SK-N-SH (cell line): Measurements from ENCODE around the gene CSTB. TPM values are rescaled to one million over a fixed set of nuclear protein-coding genes. Genes with fewer than 3 reads are reported as not detected.

ENCODE experiments used
- CTCF ChIA-PET: fragments of 300-600, 350-600 bp; formaldehyde crosslinking; extraction: SDS; loops from one replicate; lab custom pipeline; 2021; lab: Yijun Ruan, JAX
- POLR2A ChIA-PET: fragments of 350-600 bp; sonication (Branson Sonifier 250); formaldehyde crosslinking; extraction: SDS; loops from one replicate; lab custom pipeline; 2020; ENCODE audit warnings: antibody characterized with exemption, inconsistent platforms; lab: Yijun Ruan, JAX
- DNase-seq: peaks from one replicate; pipeline ENCODE4 v3.0.0; 2012
- H2AFZ ChIP-seq: fragments of 200-600 bp; sonication (generic); 2 replicates; pipeline ENCODE4 v1.8.1; 2016; ENCODE audit warnings: antibody characterized with exemption, mild to moderate bottlenecking, low read depth
- H3F3A ChIP-seq: fragments of 200-600 bp; sonication (generic); replicated peaks from 2 replicates; pipeline ENCODE3; 2016; ENCODE audit warnings: antibody characterized with exemption, mild to moderate bottlenecking; ENCODE audit not compliant: insufficient read depth
- H3K27ac ChIP-seq, 2 experiments: fragments of 200-500 bp in 1 of 2; fragments of 200-600 bp in 1 of 2; sonication (Bioruptor generic) in 1 of 2; sonication (generic), shearing (Covaris generic) in 1 of 2; 2 replicates each; pipeline versions ENCODE4 v1.5.1 to v1.6.1; 2014 to 2016; ENCODE audit warnings: low read depth in 2 of 2, inconsistent platforms in 1 of 2, low read length in 1 of 2, mild to moderate bottlenecking in 1 of 2, mixed read lengths in 1 of 2
- H3K27me3 ChIP-seq: fragments of 200-600 bp; sonication (generic), shearing (Covaris generic); 2 replicates; pipeline ENCODE4 v1.6.1; 2016; ENCODE audit warnings: mixed run types; ENCODE audit not compliant: insufficient read depth
- H3K36me3 ChIP-seq, 2 experiments: fragments of 200-500 bp in 1 of 2; fragments of 200-600 bp in 1 of 2; sonication (Bioruptor generic) in 1 of 2; sonication (generic) in 1 of 2; replicated peaks in 1 of 2; 2 replicates each; pipeline versions ENCODE3 to v1.5.1; 2014 to 2016; ENCODE audit warnings: low read length in 1 of 2, mild to moderate bottlenecking in 1 of 2; ENCODE audit not compliant: insufficient read depth in 2 of 2, control insufficient read depth in 1 of 2
- H3K4me1 ChIP-seq, 2 experiments: fragments of 200-500 bp in 1 of 2; fragments of 200-600 bp in 1 of 2; sonication (Bioruptor generic) in 1 of 2; sonication (generic), shearing (Covaris generic) in 1 of 2; 2 replicates each; pipeline versions ENCODE4 v1.5.1 to v1.6.1; 2014 to 2016; ENCODE audit warnings: low read depth in 1 of 2, low read length in 1 of 2, mixed run types in 1 of 2; ENCODE audit not compliant: insufficient read depth in 2 of 2, control insufficient read depth in 1 of 2
- H3K4me2 ChIP-seq: fragments of 200-600 bp; sonication (generic), shearing (Covaris generic); 2 replicates; pipeline ENCODE4 v1.6.1; 2017; ENCODE audit warnings: mixed run types
- H3K4me3 ChIP-seq, 2 experiments: fragments of 200-500 bp in 1 of 2; fragments of 200-600 bp in 1 of 2; sonication (Bioruptor generic) in 1 of 2; sonication (generic), shearing (Covaris generic) in 1 of 2; 2 replicates each; pipeline versions ENCODE4 v1.5.1 to v1.8.1; 2014 to 2016; ENCODE audit warnings: low read depth in 2 of 2, inconsistent platforms in 1 of 2, low read length in 1 of 2, mild to moderate bottlenecking in 1 of 2, mixed read lengths in 1 of 2, moderate library complexity in 1 of 2
- H3K79me2 ChIP-seq: fragments of 200-600 bp; sonication (generic); 2 replicates; pipeline ENCODE4 v1.8.1; 2017; ENCODE audit warnings: mild to moderate bottlenecking; ENCODE audit not compliant: insufficient read depth
- H3K9ac ChIP-seq: fragments of 200-600 bp; sonication (generic); 2 replicates; pipeline ENCODE4 v1.6.1; 2017; ENCODE audit warnings: mixed run types
- H3K9me2 ChIP-seq: fragments of 200-600 bp; sonication (generic); 2 replicates; pipeline ENCODE4 v1.6.1; 2017; ENCODE audit warnings: mixed run types
- H3K9me3 ChIP-seq: fragments of 200-600 bp; sonication (generic); 2 replicates; pipeline ENCODE4 v1.6.1; 2017; ENCODE audit warnings: mixed run types, mild to moderate bottlenecking, moderate library complexity
- H4K20me1 ChIP-seq: fragments of 200-600 bp; sonication (generic); 2 replicates; pipeline ENCODE4 v1.6.1; 2017; ENCODE audit warnings: mild to moderate bottlenecking, mixed run types; ENCODE audit not compliant: insufficient read depth
- CHD2 ChIP-seq: fragments of 150-350 bp; IDR thresholded peaks from 2 replicates; pipeline ENCODE4 v1.6.1; 2018; ENCODE audit warnings: low read length; ENCODE audit not compliant: partially characterized antibody
- CTCF ChIP-seq: fragments of 200-600 bp; sonication (generic); IDR thresholded peaks from 2 replicates; pipeline ENCODE4 v1.6.1; 2017; ENCODE audit warnings: antibody characterized with exemption, mild to moderate bottlenecking, moderate library complexity
- EZH2phosphoT487 ChIP-seq: fragments of 200-600 bp; sonication (generic); IDR thresholded peaks from 2 replicates; pipeline ENCODE4 v1.6.1; 2017; ENCODE audit warnings: low read depth, mixed run types, mild to moderate bottlenecking, antibody characterized with exemption, moderate library complexity, borderline replicate concordance
- FOXJ3 ChIP-seq: sonication (generic); formaldehyde crosslinking; IDR thresholded peaks from 2 replicates; pipeline ENCODE4 v1.5.1; 2020; ENCODE audit warnings: mild to moderate bottlenecking, missing genetic modification reagents
- FOXM1 ChIP-seq: IDR thresholded peaks from 2 replicates; pipeline ENCODE4 v1.4.0; 2012; ENCODE audit warnings: low read depth, mild to moderate bottlenecking
- JUND ChIP-seq: IDR thresholded peaks from 2 replicates; pipeline ENCODE4 v1.4.0; 2012
- NRF1 ChIP-seq: IDR thresholded peaks from 2 replicates; pipeline ENCODE4 v1.6.1; 2012; ENCODE audit warnings: low read depth, mild to moderate bottlenecking, low read length
- POLR2AphosphoS5 ChIP-seq: IDR thresholded peaks from 2 replicates; pipeline ENCODE4 v1.6.1; 2012; ENCODE audit warnings: low read depth, low read length
- RAD21 ChIP-seq: IDR thresholded peaks from 2 replicates; pipeline ENCODE4 v1.6.1; 2012; ENCODE audit warnings: mild to moderate bottlenecking, low read length
- REST ChIP-seq: IDR thresholded peaks from 2 replicates; pipeline ENCODE4 v1.6.1; 2012; ENCODE audit warnings: mild to moderate bottlenecking, low read depth, low read length, moderate library complexity
- TAF1 ChIP-seq: IDR thresholded peaks from 2 replicates; pipeline ENCODE4 v1.6.1; 2012; ENCODE audit warnings: low read depth, mild to moderate bottlenecking, low read length, moderate library complexity, borderline replicate concordance
- TEAD4 ChIP-seq: IDR thresholded peaks from 2 replicates; pipeline ENCODE4 v1.4.0; 2012; ENCODE audit warnings: mild to moderate bottlenecking, borderline replicate concordance; ENCODE audit not compliant: insufficient read depth
- WGBS: methylation state at CpG from one replicate; pipeline ENCODE4 v1.1.6; 2017; ENCODE audit warnings: low lambda C conversion rate; 5-methylcytosine and 5-hydroxymethylcytosine counted together
- polyA plus RNA-seq, 3 experiments: library from polyadenylated mRNA; depleted of rRNA; stranded (reverse); fragments of >200 nt; gene quantifications; 2 replicates each; pipeline ENCODE4 v1.2.3, GENCODE V29; 2012
- TF ChIP-seq, protein P1 (sequence below): IDR thresholded peaks from 2 replicates; pipeline ENCODE4 v1.4.0; 2012; ENCODE audit warnings: low read depth

The CSTB gene
- polyA plus RNA-seq, 1 of the 3 experiments (the other 2 are of a cell fraction) = 101 TPM

DNA sequence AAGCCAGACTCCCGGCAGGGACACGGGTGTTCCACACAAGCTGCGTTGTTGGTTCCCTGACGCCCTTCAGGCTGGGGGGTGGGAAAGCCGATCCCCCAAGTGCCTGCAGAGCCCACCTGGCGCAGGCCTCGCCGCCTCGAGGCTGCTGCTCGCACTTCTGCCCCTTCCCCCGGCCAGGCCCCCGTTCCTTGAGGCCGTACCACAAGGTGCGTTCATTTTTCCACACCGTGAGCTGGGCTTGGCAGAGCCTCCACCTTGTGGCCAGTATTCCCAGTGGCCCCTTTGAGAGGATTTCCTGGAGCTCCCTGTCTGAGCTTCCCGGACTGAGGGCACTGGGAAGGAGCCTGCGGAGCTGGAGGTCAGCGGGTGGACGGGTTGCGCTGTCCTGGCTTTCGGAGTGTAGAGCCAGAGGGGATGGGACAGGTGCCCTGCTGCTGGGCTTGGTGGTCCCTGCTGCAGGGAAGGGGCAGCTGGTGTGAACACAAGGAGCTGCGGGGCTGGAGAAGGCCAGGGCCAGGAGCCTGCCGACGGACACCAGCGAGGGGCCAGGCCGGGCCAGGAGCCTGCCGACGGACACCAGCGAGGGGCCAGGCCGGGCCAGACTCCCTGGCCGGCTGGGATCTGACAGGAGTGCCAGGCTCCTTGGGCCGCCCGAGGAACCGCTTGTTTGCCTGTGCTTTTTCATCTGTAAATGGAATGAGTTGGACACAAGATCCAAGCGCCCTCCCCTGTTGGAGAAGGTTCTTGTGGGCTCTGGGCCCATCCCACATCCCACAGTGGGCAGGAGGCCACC, 38.8 kb downstream of the CSTB start:
- Histone ChIP-seq H3K36me3 (peaks cover 5 to 8% of the 10 kb centered on the region in 2 experiments), H3K4me3 (no peak overlapping the region), H3K9me2 (no peaks in the 10 kb centered on the region), H2AFZ (no peak overlapping the region), H3K27me3 (no peaks in the 10 kb centered on the region), H3K79me2 (peaks cover 29% of the 10 kb centered on the region; the same call in 1 of the 2 replicates), H3K9me3 (no peaks in the 10 kb centered on the region), H4K20me1 (peaks cover 17% of the 10 kb centered on the region; the same call in 1 of the 2 replicates), H3K4me2 (no peak overlapping the region), H3K9ac (no peak overlapping the region), H3K4me1 (peaks cover 3 to 11% of the 10 kb centered on the region in 2 experiments; a peak in 2 of 4 replicates), H3F3A (peaks cover 14% of the 10 kb centered on the region), H3K27ac (no peak overlapping the region)
- 93% methylated on average over 25 of the region's 35 CpGs for WGBS
- POLR2A ChIA-PET = no interaction called here
- no peak for TF ChIP-seq FOXJ3 (CRISPR knock-in tag)
- no peak for TF ChIP-seq TAF1
- no peak for TF ChIP-seq EZH2phosphoT487
- no peak for TF ChIP-seq RAD21
- TF ChIP-seq FOXM1 = no peak
- TF ChIP-seq TEAD4 = no peak
- TF ChIP-seq NRF1 = no peak
- no peak for TF ChIP-seq REST
- TF ChIP-seq CTCF = no peak
- no peak for TF ChIP-seq POLR2AphosphoS5
- no peak for TF ChIP-seq JUND
- TF ChIP-seq, protein P1, sequence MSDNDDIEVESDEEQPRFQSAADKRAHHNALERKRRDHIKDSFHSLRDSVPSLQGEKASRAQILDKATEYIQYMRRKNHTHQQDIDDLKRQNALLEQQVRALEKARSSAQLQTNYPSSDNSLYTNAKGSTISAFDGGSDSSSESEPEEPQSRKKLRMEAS = no peak
- TF ChIP-seq CHD2 = no peak
- no peak for DNase-seq
- CTCF ChIA-PET = interaction anchor here (1.2 to 1.4 kb wide), 2 partner anchors 9 to 11 kb away, joined by 3 read pairs; no protein-coding TSS in a partner anchor
